Right atrium auricular region (tissue), 2 donors: ENCODE data around the gene B3GNT7. TPM values are rescaled to one million over a fixed set of nuclear protein-coding genes. Genes with fewer than 3 reads are reported as not detected.
A peak's percentile ranks its signal among the peaks of the same experiment; 100 is the strongest.

Experiments used
- DNase-seq: peaks from one replicate; pipeline ENCODE4 v3.0.0-alpha.2; 2019; ENCODE audit warnings: low spot score
- H3K27ac ChIP-seq, 2 donors: fragments of 200-600 bp; sonication (generic); 1 replicate in 1 of 2; 2 replicates in 1 of 2; pipeline ENCODE4 v1.5.1; 2016 to 2019
- H3K27me3 ChIP-seq, 2 donors: fragments of 200-600 bp; sonication (generic); one replicate each; pipeline versions ENCODE4 v1.5.1 to v1.6.0; 2017 to 2019
- H3K36me3 ChIP-seq: fragments of 200-600 bp; sonication (generic); one replicate; pipeline ENCODE4 v1.5.1; 2016
- H3K4me1 ChIP-seq, 2 donors: fragments of 200-600 bp; sonication (generic); one replicate each; pipeline versions ENCODE4 v1.5.1 to v1.6.0; 2017 to 2019
- H3K4me3 ChIP-seq, 2 donors: fragments of 200-600 bp; sonication (generic); 1 replicate in 1 of 2; 2 replicates in 1 of 2; pipeline ENCODE4 v1.5.1; 2017 to 2019; ENCODE audit warnings: mild to moderate bottlenecking in 1 of 2, moderate library complexity in 1 of 2
- H3K9me3 ChIP-seq, 2 donors: fragments of 200-600 bp; sonication (generic); one replicate each; pipeline ENCODE4 v1.5.1; 2019
- total RNA-seq, 2 donors: library from RNA; depleted of rRNA; stranded (reverse); fragments of >200 nt; gene quantifications; one replicate each; pipeline ENCODE4 v1.1.0, GENCODE V29; 2016
- TF ChIP-seq, protein P1 (sequence below), 2 donors: fragments of 200-600 bp; sonication (generic); IDR thresholded peaks; one replicate each; pipeline ENCODE4 v1.5.1; 2019; ENCODE audit warnings: antibody characterized with exemption in 2 of 2

B3GNT7 gene
- total RNA-seq, 2 donors from 2014 or later, result 4.0 to 9.4 TPM

DNA sequence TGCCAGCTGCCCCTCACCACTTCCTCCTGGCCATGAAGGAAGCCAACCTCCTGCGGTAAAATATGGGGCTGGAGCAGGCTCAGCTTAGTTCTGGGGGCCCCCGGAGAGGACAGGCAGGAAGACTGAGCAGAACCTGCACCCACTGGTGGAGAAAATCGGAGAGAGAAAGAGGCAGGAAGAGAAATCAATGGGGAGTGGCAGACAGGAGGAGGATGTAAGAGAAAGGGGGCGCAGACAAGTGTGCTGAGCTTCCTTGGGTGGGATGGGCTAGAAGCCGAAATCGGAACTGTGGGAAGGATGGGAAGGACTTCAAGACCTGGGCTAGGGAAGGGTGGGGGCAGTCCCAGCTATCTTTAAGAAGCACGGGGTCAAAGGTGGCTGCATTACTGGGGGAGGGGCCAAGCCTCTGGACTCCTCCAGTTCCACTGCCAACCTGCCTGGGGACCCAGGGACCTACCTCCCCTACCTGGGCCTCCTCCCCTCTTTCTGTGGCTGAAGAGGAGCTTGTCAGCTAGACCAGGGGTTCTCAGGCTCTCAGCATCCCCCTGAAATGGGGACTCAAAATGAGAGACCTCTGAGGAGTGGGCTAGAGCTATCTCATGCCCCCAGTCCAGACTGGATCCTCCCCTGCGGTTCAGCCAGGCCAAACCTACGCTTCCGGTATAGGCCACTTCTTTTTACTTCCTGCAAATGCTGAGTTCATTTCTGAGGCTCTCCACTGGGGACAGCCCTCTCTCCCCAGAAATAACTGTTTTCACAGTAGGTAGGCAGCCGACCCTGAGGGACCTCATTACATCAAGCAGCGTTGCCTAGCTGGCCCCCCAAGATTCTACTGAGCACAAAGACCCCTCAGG is 33.6 kb upstream of the B3GNT7 start:
- TF ChIP-seq, protein P1, sequence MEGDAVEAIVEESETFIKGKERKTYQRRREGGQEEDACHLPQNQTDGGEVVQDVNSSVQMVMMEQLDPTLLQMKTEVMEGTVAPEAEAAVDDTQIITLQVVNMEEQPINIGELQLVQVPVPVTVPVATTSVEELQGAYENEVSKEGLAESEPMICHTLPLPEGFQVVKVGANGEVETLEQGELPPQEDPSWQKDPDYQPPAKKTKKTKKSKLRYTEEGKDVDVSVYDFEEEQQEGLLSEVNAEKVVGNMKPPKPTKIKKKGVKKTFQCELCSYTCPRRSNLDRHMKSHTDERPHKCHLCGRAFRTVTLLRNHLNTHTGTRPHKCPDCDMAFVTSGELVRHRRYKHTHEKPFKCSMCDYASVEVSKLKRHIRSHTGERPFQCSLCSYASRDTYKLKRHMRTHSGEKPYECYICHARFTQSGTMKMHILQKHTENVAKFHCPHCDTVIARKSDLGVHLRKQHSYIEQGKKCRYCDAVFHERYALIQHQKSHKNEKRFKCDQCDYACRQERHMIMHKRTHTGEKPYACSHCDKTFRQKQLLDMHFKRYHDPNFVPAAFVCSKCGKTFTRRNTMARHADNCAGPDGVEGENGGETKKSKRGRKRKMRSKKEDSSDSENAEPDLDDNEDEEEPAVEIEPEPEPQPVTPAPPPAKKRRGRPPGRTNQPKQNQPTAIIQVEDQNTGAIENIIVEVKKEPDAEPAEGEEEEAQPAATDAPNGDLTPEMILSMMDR (IDR thresholded peaks at IDR 0.05), result no peak

DNA sequence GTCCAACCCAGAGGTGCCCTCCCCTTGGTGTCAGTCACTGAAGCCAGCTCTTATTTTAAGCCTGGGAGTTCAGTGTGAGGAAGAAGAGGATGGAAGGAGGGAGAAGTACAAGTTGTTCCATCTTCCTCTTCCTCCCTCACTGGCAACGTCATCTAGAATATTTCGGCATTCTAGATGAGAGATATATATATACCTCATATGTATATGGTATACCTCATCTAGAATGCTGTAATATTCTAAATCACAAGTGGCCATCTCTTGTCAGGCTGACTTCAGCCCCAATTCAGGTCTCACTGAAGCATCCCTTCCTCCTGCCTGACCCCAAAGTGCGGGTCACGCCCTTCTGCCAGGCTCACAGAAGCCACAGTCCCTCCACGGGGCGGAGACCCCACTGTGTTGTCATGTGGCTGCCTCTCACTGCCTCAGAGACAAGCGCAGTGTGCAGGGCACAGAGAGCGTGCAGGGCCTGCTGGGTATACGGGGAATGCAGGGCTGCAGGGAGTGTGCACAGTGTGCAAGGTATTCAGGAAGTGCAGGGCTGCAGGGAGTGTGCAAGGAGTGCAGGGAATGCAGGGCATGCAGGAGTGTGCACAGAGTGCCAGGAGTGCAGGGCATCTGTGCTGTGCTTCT is 32.8 kb upstream of the B3GNT7 start:
- Histone ChIP-seq H3K4me3 (no peak overlapping the region), H3K9me3 (no peaks in the 10 kb centered on the region), H3K27me3 (no peaks in the 10 kb centered on the region), H3K36me3 (no peaks in the 10 kb centered on the region), H3K27ac (peak overlapping the region in 1 of 2 donors; percentile 14), H3K4me1 (peaks cover 0 to 8% of the 10 kb centered on the region in 2 donors)
- no peak for DNase-seq
- TF ChIP-seq, protein P1 (IDR thresholded peaks at IDR 0.05), result no peak

More for the DNA sequence above, 33.6 kb upstream of the B3GNT7 start:
- Histone ChIP-seq H3K9me3 (no peaks in the 10 kb centered on the region), H3K27ac (peak overlapping the region in 1 of 2 donors; percentile 14), H3K4me3 (no peak overlapping the region), H3K36me3 (no peaks in the 10 kb centered on the region), H3K27me3 (no peaks in the 10 kb centered on the region), H3K4me1 (peaks cover 0 to 8% of the 10 kb centered on the region in 2 donors)
- DNase-seq, result no peak

DNA sequence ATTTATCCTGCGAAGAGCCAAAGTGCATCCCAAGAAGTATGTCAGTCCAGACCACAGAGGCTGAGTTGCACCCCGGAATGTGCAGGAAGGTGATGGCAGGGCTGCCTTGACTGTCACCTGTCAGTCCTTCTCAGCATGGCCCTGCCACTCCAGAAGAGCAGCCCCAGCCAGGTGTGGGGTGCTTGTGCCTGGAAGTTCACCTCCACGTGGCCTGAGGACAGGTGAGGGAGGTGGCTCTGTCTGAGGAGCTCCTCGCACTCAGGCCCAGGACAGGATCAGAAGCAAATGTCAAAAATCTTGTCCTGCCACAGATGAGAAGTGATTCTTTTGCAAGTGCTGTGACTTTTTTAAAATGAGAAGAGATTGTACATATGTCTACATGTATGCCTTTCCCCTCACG is 31.4 kb upstream of the B3GNT7 start:
- no peak for DNase-seq

DNA sequence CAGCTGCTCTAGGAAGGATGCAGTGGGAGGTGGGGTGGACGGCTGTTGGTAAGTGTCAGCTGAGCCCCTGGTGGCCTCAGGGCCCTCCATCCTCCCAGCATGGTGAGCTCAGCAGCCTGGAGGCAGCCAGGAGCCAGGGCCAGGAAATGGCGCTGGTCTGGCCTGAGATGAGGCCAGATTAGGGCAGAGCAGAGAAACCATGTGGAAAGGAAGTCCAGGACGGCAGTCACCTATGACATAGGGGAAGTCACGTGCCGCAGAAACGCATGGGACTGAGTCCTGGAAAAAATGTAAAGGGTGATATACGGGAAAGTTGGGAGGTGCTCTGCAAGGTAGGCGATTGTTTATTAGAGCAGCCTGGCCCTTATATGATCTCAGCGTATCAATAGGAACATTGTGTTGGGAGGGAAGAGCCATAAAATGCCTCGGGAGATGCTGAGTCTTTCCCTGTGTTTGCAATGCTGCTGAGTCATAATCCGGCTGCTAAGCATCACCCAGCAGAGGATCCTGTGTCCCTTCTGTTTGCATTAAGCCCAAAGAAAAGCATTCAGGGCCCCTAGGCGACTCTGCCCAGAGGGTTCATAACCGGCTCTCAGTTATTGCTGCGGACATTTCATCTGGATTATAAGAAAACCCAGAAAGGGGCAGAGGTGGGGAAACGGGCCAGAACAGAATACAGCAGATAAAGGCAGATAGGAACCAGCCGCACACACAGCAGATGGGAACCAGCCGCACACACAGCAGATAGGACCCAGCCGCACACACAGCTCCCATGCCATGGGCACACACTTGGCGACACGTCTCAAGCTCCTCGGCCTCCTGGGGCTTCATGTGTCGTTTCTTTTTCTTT is 30.3 kb upstream of the B3GNT7 start:
- Histone ChIP-seq H3K4me3 (no peak overlapping the region), H3K27ac (no peak overlapping the region)
- DNase-seq, result no peak

More for the DNA sequence above, 31.4 kb upstream of the B3GNT7 start:
- TF ChIP-seq, protein P1 (IDR thresholded peaks at IDR 0.05), result no peak
- Histone ChIP-seq H3K27ac (no peak overlapping the region), H3K36me3 (no peaks in the 10 kb centered on the region), H3K9me3 (no peaks in the 10 kb centered on the region), H3K27me3 (no peaks in the 10 kb centered on the region), H3K4me3 (no peak overlapping the region), H3K4me1 (peaks cover 0 to 8% of the 10 kb centered on the region in 2 donors)

DNA sequence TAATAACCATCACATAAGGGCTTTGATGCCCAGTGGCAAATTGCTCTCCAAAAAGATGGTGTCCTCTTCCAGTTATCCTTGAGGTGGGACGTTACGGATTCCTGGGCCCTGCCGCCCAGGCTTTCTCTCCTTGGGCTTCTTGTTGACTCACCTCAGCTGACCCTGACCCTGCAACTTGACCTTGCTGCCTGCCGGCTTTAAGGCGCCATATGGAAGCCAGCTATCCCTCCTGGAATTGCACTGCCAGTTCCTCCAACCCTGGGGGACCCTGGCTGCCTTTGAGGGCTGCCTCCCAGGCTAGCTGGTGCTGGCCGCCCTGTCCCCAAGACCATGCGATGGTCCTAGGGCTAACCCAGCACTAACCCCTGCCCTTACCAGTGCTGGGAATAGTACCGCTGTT is 28.3 kb upstream of the B3GNT7 start:
- Histone ChIP-seq H3K4me3 (no peak overlapping the region), H3K36me3 (no peaks in the 10 kb centered on the region), H3K4me1 (peaks cover 0 to 21% of the 10 kb centered on the region in 2 donors), H3K9me3 (no peaks in the 10 kb centered on the region), H3K27ac (no peak overlapping the region), H3K27me3 (no peaks in the 10 kb centered on the region)
- DNase-seq, result no peak
- TF ChIP-seq, protein P1 (IDR thresholded peaks at IDR 0.05), result no peak

More for the DNA sequence above, 30.3 kb upstream of the B3GNT7 start:
- H3K27me3 ChIP-seq, result no peaks in the 10 kb centered on the region
- peaks cover 0 to 13% of the 10 kb centered on the region in 2 donors for H3K4me1 ChIP-seq
- TF ChIP-seq, protein P1 (IDR thresholded peaks at IDR 0.05), result no peak
- no peaks in the 10 kb centered on the region for H3K9me3 ChIP-seq
- no peaks in the 10 kb centered on the region for H3K36me3 ChIP-seq
